Colonic mucosa (tissue), 4 donors: ENCODE data around the gene TSPAN2. TPM values are rescaled to one million over a fixed set of nuclear protein-coding genes. Genes with fewer than 3 reads are reported as not detected.

Experiments
- DNase-seq: peaks from one replicate; pipeline ENCODE4 v3.0.0-alpha.2; 2020
- H3K27ac ChIP-seq: fragments of 200-600 bp; one replicate; pipeline ENCODE4 v1.8.0; 2021
- H3K27me3 ChIP-seq: fragments of 200-600 bp; one replicate; pipeline ENCODE4 v1.8.0; 2021
- H3K36me3 ChIP-seq: fragments of 200-600 bp; one replicate; pipeline ENCODE4 v1.8.0; 2021
- H3K4me1 ChIP-seq: fragments of 200-600 bp; one replicate; pipeline ENCODE4 v1.8.0; 2021; ENCODE audit warnings: mild to moderate bottlenecking
- H3K4me3 ChIP-seq: fragments of 200-600 bp; one replicate; pipeline ENCODE4 v1.8.0; 2021
- H3K9ac ChIP-seq, 2 donors: one replicate each; pipeline ENCODE4 v1.7.0; 2013; ENCODE audit warnings: control low read depth in 2 of 2, low read depth in 2 of 2, low read length in 2 of 2
- H3K9me3 ChIP-seq: fragments of 200-600 bp; one replicate; pipeline ENCODE4 v1.8.0; 2021
- intact Hi-C: fragments of 100-400 bp; cut with DNase I; formaldehyde crosslinking; loops from one replicate; pipeline ENCODE4 v1.14.1; 2022
- total RNA-seq, 2 donors: library from RNA; stranded (reverse); fragmentation: NEBNext Ultra II Directional in 1 of 2; extraction: Animal tissue kit (Norgen Biotek cat#: 25700) in 1 of 2; gene quantifications; one replicate each; pipeline ENCODE4 v1.2.1, GENCODE V29; 2021
- TF ChIP-seq, protein P1 (sequence below): fragments of 200-600 bp; IDR thresholded peaks from one replicate; pipeline ENCODE4 v1.8.0; 2022; ENCODE audit warnings: antibody characterized with exemption, mild to moderate bottlenecking
- donor health status: healthy.
- donor health status: DM: no; HTN: no; CAD: no.
- donor health status: DM: no; HTN: no; CAD: no.

Gene TSPAN2
- total RNA-seq, 2 donors from 2014 or later, result 2.1 to 14.6 TPM

DNA sequence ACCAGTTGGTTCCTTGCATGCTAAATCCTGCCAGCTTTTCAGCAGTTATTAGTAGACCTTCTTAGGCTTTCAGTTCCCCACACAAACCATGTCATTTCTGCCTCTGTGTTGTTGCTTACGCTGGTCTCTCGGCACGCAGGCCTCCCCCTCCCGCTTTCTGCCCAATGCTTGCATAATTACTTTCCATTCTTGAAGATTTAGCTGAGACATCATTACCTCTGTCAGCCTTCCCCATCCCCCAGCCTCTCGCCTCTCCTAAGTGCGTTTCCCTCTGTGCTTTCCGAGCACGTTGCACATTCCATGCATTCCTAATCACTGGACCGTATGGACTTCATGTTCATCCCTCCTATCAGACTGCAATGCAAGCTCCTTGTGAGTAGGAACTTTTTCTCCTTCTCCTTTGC lies 32.9 kb downstream of the TSPAN2 start:
- DNase-seq, result no peak
- H3K4me1 ChIP-seq, result no peaks in the 10 kb centered on the region
- H3K9me3 ChIP-seq, result no peaks in the 10 kb centered on the region
- no peak overlapping the region for H3K4me3 ChIP-seq
- H3K27ac ChIP-seq, result peak overlapping the region; percentile 35
- no peak overlapping the region for H3K9ac ChIP-seq
- intact Hi-C loops, result no loop called here
- H3K27me3 ChIP-seq, result no peaks in the 10 kb centered on the region
- H3K36me3 ChIP-seq, result no peaks in the 10 kb centered on the region
- TF ChIP-seq, protein P1, sequence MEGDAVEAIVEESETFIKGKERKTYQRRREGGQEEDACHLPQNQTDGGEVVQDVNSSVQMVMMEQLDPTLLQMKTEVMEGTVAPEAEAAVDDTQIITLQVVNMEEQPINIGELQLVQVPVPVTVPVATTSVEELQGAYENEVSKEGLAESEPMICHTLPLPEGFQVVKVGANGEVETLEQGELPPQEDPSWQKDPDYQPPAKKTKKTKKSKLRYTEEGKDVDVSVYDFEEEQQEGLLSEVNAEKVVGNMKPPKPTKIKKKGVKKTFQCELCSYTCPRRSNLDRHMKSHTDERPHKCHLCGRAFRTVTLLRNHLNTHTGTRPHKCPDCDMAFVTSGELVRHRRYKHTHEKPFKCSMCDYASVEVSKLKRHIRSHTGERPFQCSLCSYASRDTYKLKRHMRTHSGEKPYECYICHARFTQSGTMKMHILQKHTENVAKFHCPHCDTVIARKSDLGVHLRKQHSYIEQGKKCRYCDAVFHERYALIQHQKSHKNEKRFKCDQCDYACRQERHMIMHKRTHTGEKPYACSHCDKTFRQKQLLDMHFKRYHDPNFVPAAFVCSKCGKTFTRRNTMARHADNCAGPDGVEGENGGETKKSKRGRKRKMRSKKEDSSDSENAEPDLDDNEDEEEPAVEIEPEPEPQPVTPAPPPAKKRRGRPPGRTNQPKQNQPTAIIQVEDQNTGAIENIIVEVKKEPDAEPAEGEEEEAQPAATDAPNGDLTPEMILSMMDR, result no peak

DNA sequence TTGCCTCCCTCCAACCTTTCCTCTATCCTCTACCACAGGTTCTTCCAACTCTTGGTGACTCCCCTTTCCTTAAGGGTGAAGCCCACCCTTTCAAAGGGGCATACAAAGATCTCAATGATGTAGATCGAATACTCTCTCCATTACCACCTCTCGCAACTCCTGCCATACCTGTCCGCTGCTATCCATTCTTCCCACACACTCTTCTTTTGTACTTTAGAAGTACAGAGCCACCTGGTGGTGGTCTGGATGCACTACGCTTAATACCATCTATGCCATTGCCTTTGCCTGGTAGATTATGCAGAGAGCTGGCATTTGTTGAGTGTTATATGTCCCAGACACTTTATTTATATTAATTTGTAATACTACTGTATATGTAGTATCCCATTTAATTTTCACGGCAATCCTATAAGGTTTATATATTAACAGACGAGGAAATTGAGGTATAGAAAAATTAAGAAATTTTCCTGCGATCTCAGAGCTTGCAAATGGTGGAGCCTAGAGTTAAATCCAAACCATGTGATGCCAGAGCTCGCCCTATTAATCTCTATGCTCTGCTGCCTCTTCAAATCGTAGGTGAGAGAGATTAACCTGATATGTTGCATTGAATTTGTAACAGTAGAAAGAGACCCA lies 36.7 kb downstream of the TSPAN2 start:
- TF ChIP-seq, protein P1, result peak; percentile 73
- H3K4me3 ChIP-seq, result no peak overlapping the region
- no peaks in the 10 kb centered on the region for H3K9me3 ChIP-seq
- no peaks in the 10 kb centered on the region for H3K27me3 ChIP-seq
- intact Hi-C loops, result loop anchor here (5.0 kb wide), 1 partner anchor 705 kb away; no protein-coding TSS in a partner anchor
- peak; percentile 63 for DNase-seq
- H3K27ac ChIP-seq, result no peak overlapping the region
- H3K36me3 ChIP-seq, result no peaks in the 10 kb centered on the region
- no peak overlapping the region for H3K9ac ChIP-seq
- no peaks in the 10 kb centered on the region for H3K4me1 ChIP-seq

DNA sequence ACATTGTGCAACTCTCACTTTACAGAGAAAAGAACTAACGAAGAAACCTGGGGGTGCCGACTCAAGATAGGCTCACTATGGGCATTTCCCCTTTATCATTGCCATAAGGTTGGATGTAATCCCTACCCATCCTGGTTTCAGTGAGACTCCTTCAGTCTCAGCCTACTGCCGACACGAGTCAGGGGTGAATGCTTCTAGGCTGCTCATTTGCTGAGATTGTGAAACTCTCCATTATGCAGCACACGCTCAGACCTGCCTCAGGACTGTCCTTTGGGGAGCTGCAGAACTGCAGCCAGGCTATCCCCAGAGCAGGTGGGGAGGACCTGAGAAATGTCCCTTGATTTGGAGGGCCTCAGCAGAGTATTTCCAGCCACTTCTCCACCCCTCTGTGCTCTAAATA lies 37.5 kb downstream of the TSPAN2 start:
- Histone ChIP-seq H3K4me1 (no peaks in the 10 kb centered on the region), H3K36me3 (no peaks in the 10 kb centered on the region), H3K27me3 (no peaks in the 10 kb centered on the region), H3K9ac (no peak overlapping the region), H3K9me3 (no peaks in the 10 kb centered on the region), H3K27ac (no peak overlapping the region), H3K4me3 (no peak overlapping the region)
- TF ChIP-seq, protein P1, result no peak
- DNase-seq, result no peak
- intact Hi-C loops, result loop anchor here (5.0 kb wide), 1 partner anchor 705 kb away; no protein-coding TSS in a partner anchor

DNA sequence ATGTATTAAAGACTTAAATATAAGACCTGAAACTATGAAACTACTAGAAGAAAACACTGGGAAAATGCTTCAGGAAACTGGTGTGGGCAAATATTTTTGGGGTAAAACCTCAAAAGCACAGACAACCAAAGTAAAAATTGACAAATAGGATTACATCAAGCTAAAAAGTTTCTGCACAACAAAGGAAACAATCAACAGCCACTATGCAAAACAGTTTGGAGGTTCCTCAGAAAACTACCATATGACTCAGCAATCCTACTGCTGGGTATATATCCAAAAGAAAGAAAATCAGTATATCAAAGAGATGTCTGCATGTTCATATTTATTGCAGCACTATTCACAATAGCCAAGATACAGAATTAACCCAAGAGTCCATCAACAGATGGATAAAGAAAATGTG lies 42.6 kb downstream of the TSPAN2 start:
- H3K36me3 ChIP-seq, result no peaks in the 10 kb centered on the region
- H3K4me1 ChIP-seq, result no peaks in the 10 kb centered on the region
- no peak overlapping the region for H3K27ac ChIP-seq
- H3K4me3 ChIP-seq, result no peak overlapping the region
- TF ChIP-seq, protein P1, result no peak
- H3K9me3 ChIP-seq, result no peaks in the 10 kb centered on the region
- intact Hi-C loops, result no loop called here
- H3K27me3 ChIP-seq, result no peaks in the 10 kb centered on the region
- no peak overlapping the region for H3K9ac ChIP-seq
- no peak for DNase-seq

GRCh38 chr1:115041654-115042053 lies 47.6 kb downstream of the TSPAN2 start:
- intact Hi-C loops, result loop anchor here (5.0 kb wide), 1 partner anchor 59 kb away; no protein-coding TSS in a partner anchor
- Histone ChIP-seq H3K4me1 (no peaks in the 10 kb centered on the region), H3K27me3 (no peaks in the 10 kb centered on the region), H3K9ac (no peak overlapping the region), H3K4me3 (no peak overlapping the region), H3K27ac (no peak overlapping the region), H3K36me3 (no peaks in the 10 kb centered on the region), H3K9me3 (no peaks in the 10 kb centered on the region)
- TF ChIP-seq, protein P1, result peak; percentile 17
- DNase-seq, result no peak
